Endometrial microvascular endothelial cells (primary cell): ENCODE data around the gene COLEC12. TPM values are rescaled to one million over a fixed set of nuclear protein-coding genes. Genes with fewer than 3 reads are reported as not detected.

Experiments
- in situ Hi-C: cut with HindIII; loops from 2 replicates; pipeline ENCODE4 v1.10.0; 2017; ENCODE audit warnings: low sequenced_read_pairs, low pct_unique_long_range_greater_than_20kb; ENCODE audit errors: inconsistent ontology term
- total RNA-seq: library from RNA; depleted of rRNA; stranded (reverse); fragments of >200 nt; gene quantifications from one replicate; pipeline ENCODE4 v1.2.3, GENCODE V29; 2015; ENCODE audit errors: inconsistent ontology term

COLEC12 gene
- total RNA-seq = not detected

GRCh38 chr18:500632-501405, at the start of gene COLEC12:
COLEC12 (minus strand) TSS chr18:500701; CDS start chr18:500514, 187 bp downstream.
- in situ Hi-C loops = no loop called here

- in situ Hi-C loops = no loop called here
Measured at GRCh38 chr18:549967-550366, 49.5 kb upstream of the COLEC12 start.

- in situ Hi-C loops = no loop called here
Measured at GRCh38 chr18:543447-544078, 43.1 kb upstream of the COLEC12 start.

- in situ Hi-C loops = no loop called here
Measured at GRCh38 chr18:533995-534601, 33.6 kb upstream of the COLEC12 start.

- in situ Hi-C loops = no loop called here
Measured at GRCh38 chr18:532632-533031, 32.1 kb upstream of the COLEC12 start.

- in situ Hi-C loops = no loop called here
Measured at GRCh38 chr18:532018-532417, 31.5 kb upstream of the COLEC12 start.

- in situ Hi-C loops = no loop called here
Measured at GRCh38 chr18:527146-527545, 26.6 kb upstream of the COLEC12 start.

- in situ Hi-C loops = no loop called here
Measured at GRCh38 chr18:526681-527080, 26.2 kb upstream of the COLEC12 start.

GRCh38 chr18:525036-525797, 24.7 kb upstream of the COLEC12 start:
- in situ Hi-C loops = no loop called here

- in situ Hi-C loops = no loop called here
Measured at GRCh38 chr18:524466-524865, 24.0 kb upstream of the COLEC12 start.

- in situ Hi-C loops = no loop called here
Measured at GRCh38 chr18:523561-523960, 23.1 kb upstream of the COLEC12 start.

- in situ Hi-C loops = no loop called here
Measured at GRCh38 chr18:519019-519879, 18.7 kb upstream of the COLEC12 start.

- in situ Hi-C loops = no loop called here
Measured at GRCh38 chr18:518081-518480, 17.6 kb upstream of the COLEC12 start.

- in situ Hi-C loops = no loop called here
Measured at GRCh38 chr18:515838-516237, 15.3 kb upstream of the COLEC12 start.

- in situ Hi-C loops = no loop called here
Measured at GRCh38 chr18:515156-515815, 14.8 kb upstream of the COLEC12 start.

- in situ Hi-C loops = no loop called here
Measured at GRCh38 chr18:513826-514530, 13.5 kb upstream of the COLEC12 start.

GRCh38 chr18:512957-513356, 12.5 kb upstream of the COLEC12 start:
- in situ Hi-C loops = no loop called here
